ENCODE measurements around the gene PRR30.

GRCh38 chr2:27150639-27151230 lies 11.5 kb upstream of the PRR30 start:
- no peak for TF ChIP-seq REST (IDR thresholded peaks at IDR 0.05; ENCODE audit: insufficient read depth in 1 of 2, low read depth in 2 of 2, low read length in 2 of 2)
- no peak for TF ChIP-seq POLR2AphosphoS5 (IDR thresholded peaks at IDR 0.05; ENCODE audit: low read depth, low read length)

All from PFSK-1 (cell line).